Progenitor cell of endocrine pancreas (in vitro differentiated cells): ENCODE data around the gene GRID2. TPM values are rescaled to one million over a fixed set of nuclear protein-coding genes. Genes with fewer than 3 reads are reported as not detected.

Experiments used
- DNase-seq: peaks from one replicate; pipeline ENCODE4 v3.0.0; 2021; ENCODE audit warnings: low spot score; ENCODE audit not compliant: unreplicated experiment
- H3K27ac Mint-ChIP-seq: 2 replicates; pipeline ENCODE4 v1.8.0; 2021; ENCODE audit warnings: mild to moderate bottlenecking, moderate library complexity, mixed read lengths
- H3K27me3 Mint-ChIP-seq: 2 replicates; pipeline ENCODE4 v1.8.0; 2021; ENCODE audit warnings: mixed read lengths
- H3K36me3 Mint-ChIP-seq: 2 replicates; pipeline ENCODE4 v1.8.0; 2022; ENCODE audit warnings: mixed read lengths; ENCODE audit not compliant: insufficient read depth
- H3K4me1 Mint-ChIP-seq: 2 replicates; pipeline ENCODE4 v1.8.0; 2021; ENCODE audit warnings: low read depth, mixed read lengths
- H3K4me3 Mint-ChIP-seq: 2 replicates; pipeline ENCODE4 v1.8.0; 2021; ENCODE audit warnings: low read depth, mild to moderate bottlenecking, moderate library complexity, mixed read lengths
- H3K9me3 Mint-ChIP-seq: 2 replicates; pipeline ENCODE4 v1.8.0; 2021; ENCODE audit warnings: low read depth, mixed read lengths
- total RNA-seq: library from RNA; stranded (reverse); gene quantifications from 2 replicates; pipeline ENCODE4 v1.2.1, GENCODE V29; 2021
- TF ChIP-seq, protein P1 (sequence below): fragments of 200-600 bp; sonication (generic); IDR thresholded peaks from one replicate; pipeline ENCODE4 v1.5.0; 2021; ENCODE audit warnings: antibody characterized with exemption, mild to moderate bottlenecking; ENCODE audit not compliant: unreplicated experiment

The GRID2 gene
- total RNA-seq, 1 donor from 2014 or later, result 0.69 TPM

DNA sequence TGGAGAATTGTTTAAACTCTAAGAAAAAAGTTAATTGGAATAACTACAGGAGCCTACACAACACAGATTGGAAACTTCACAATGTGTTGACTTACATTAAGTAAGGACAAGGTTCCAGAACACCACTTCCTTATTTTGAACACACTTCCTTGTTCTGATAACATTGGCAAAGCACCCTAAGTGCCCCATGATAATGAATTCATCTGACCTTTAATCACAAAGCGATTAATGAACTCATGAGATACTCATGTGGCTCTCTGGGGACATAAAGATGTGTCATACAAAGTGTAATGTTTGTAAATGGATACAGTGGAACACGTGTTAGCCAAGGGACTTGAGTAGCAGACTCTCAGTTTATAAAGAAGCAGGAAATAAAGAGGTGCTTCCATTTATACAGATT lies 1455.7 kb downstream of the GRID2 start:
- peaks cover 5% of the 10 kb centered on the region for H3K4me1 Mint-ChIP-seq
- no peaks in the 10 kb centered on the region for H3K27me3 Mint-ChIP-seq
- no peak overlapping the region for H3K4me3 Mint-ChIP-seq
- TF ChIP-seq, protein P1, sequence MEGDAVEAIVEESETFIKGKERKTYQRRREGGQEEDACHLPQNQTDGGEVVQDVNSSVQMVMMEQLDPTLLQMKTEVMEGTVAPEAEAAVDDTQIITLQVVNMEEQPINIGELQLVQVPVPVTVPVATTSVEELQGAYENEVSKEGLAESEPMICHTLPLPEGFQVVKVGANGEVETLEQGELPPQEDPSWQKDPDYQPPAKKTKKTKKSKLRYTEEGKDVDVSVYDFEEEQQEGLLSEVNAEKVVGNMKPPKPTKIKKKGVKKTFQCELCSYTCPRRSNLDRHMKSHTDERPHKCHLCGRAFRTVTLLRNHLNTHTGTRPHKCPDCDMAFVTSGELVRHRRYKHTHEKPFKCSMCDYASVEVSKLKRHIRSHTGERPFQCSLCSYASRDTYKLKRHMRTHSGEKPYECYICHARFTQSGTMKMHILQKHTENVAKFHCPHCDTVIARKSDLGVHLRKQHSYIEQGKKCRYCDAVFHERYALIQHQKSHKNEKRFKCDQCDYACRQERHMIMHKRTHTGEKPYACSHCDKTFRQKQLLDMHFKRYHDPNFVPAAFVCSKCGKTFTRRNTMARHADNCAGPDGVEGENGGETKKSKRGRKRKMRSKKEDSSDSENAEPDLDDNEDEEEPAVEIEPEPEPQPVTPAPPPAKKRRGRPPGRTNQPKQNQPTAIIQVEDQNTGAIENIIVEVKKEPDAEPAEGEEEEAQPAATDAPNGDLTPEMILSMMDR, result no peak
- H3K36me3 Mint-ChIP-seq, result no peaks in the 10 kb centered on the region
- no peak for DNase-seq
- H3K27ac Mint-ChIP-seq, result no peak overlapping the region
- H3K9me3 Mint-ChIP-seq, result no peaks in the 10 kb centered on the region

DNA sequence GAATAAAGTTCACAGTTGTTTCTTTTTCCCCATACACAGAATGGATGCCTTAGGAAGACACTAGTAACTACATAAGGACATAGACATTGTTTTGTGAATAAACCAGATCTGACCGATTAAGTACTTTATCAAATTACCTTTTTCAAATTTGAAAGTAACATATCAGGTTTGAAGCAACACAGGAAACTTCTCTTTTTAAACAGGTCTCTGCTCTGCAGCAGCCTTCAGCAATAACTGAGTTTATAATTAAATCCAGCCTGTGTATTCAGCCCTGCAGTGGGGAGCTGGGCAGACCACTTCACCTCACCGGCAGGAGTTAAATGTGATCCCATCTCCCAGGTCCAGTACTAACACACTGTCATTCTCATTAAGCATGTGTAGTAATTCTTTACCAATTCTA lies 1456.5 kb downstream of the GRID2 start:
- DNase-seq, result no peak
- H3K4me3 Mint-ChIP-seq, result no peak overlapping the region
- TF ChIP-seq, protein P1, result no peak
- no peaks in the 10 kb centered on the region for H3K36me3 Mint-ChIP-seq
- peaks cover 5% of the 10 kb centered on the region for H3K4me1 Mint-ChIP-seq
- no peaks in the 10 kb centered on the region for H3K9me3 Mint-ChIP-seq
- H3K27me3 Mint-ChIP-seq, result no peaks in the 10 kb centered on the region
- no peak overlapping the region for H3K27ac Mint-ChIP-seq

DNA sequence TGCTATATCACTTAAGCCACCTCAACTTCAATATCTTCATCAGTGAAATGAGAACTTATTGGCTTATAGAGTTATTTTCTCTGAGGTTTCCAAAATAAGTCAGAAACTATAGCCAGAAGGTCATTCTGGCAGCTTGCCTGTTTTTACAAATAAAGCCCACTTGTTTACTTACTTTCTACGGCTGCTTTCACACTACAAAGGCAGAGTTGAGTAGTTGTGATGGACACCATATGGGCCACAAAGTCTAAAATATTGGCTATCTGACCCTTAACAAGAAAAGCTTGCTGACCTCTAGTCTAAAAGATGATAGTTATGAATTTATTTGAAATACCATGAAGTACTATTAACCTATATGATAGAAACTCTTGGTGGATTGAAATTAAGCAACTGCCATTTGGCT lies 1457.5 kb downstream of the GRID2 start:
- Mint-ChIP-seq H3K4me1 (peaks cover 5% of the 10 kb centered on the region), H3K27me3 (peaks cover 4% of the 10 kb centered on the region), H3K9me3 (no peaks in the 10 kb centered on the region), H3K27ac (no peak overlapping the region), H3K36me3 (no peaks in the 10 kb centered on the region), H3K4me3 (no peak overlapping the region)
- TF ChIP-seq, protein P1, result no peak
- no peak for DNase-seq

DNA sequence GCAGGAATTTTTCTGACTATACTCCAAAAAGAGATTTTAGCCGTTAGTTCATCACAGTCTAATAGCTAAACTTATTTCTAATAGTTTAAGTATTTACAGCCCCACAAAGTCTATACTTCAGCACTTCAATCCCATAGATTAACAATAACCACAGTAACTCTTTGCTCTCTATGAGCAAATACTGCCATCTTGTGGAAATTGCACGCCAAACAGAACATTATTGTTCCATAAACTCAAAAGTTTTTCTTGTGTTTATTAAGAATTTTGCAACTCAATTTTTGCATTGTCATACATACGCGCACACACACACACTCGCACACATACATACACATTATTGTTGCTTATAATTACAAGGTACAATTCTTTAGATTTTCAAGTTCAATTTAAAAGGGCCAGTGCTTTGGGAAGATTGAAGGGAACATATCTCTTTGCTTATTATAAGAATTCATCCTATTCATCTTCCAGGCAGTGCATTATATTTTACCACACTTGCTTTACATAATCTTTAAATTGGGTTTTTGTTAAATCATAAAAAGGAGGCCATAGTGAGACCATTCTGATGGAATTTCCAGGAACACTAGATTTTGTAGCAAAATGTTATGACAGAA lies 1461.0 kb downstream of the GRID2 start:
- H3K4me1 Mint-ChIP-seq, result peaks cover 3% of the 10 kb centered on the region
- peaks cover 15% of the 10 kb centered on the region for H3K27me3 Mint-ChIP-seq
- no peak for DNase-seq
- no peak overlapping the region for H3K27ac Mint-ChIP-seq
- TF ChIP-seq, protein P1, result peak; percentile 92
- no peaks in the 10 kb centered on the region for H3K36me3 Mint-ChIP-seq
- H3K4me3 Mint-ChIP-seq, result no peak overlapping the region
- no peaks in the 10 kb centered on the region for H3K9me3 Mint-ChIP-seq

DNA sequence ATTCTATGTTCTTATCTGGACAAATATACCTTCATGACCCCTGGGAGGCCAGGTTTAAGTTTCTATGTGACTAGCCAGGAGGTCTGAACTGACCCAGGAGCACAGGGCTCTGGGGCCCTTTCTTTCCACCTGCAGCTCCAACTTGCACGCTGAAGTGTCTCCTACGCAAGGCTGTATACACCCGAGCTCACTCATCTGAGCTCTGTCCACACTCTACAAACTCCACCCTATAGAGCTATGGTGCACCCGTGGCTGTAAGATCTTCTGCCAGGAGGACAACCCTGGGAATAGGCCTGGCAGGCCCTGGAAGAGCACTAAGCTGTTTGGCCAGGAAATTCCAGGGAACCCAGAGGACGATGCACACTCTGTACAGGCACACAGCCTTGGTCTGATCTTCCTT lies 1464.2 kb downstream of the GRID2 start:
- Mint-ChIP-seq H3K4me1 (peaks cover 1% of the 10 kb centered on the region), H3K27me3 (peaks cover 15% of the 10 kb centered on the region), H3K27ac (no peak overlapping the region), H3K36me3 (no peaks in the 10 kb centered on the region), H3K4me3 (no peak overlapping the region), H3K9me3 (no peaks in the 10 kb centered on the region)
- DNase-seq, result no peak
- TF ChIP-seq, protein P1, result no peak
